Upper lobe of left lung (tissue), 4 donors: ENCODE measurements around the gene RGS7.

ENCODE experiments used
- EP300 ChIP-seq, 4 donors: sonication (generic); formaldehyde crosslinking; IDR thresholded peaks; one replicate each; pipeline ENCODE4 v1.5.1; 2017; ENCODE audit warnings: antibody characterized with exemption in 4 of 4, control low read depth in 2 of 4
- POLR2A ChIP-seq, 4 donors: fragments of 450-650 bp; IDR thresholded peaks; one replicate each; pipeline ENCODE4 v1.5.1; 2016 to 2017; ENCODE audit warnings: antibody characterized with exemption in 4 of 4, mild to moderate bottlenecking in 2 of 4
- POLR2AphosphoS5 ChIP-seq, 2 donors: sonication (generic); formaldehyde crosslinking; IDR thresholded peaks; one replicate each; pipeline ENCODE4 v1.5.1; 2017; ENCODE audit warnings: antibody characterized with exemption in 2 of 2
- TF ChIP-seq, protein P1 (sequence below), 6 experiments: fragments of 450-650 bp in 4 of 6; fragments of 200-600 bp in 2 of 6; sonication (generic) in 2 of 6; IDR thresholded peaks; one replicate each; pipeline ENCODE4 v1.5.1; 2016 to 2019; ENCODE audit warnings: antibody characterized with exemption in 6 of 6

DNA sequence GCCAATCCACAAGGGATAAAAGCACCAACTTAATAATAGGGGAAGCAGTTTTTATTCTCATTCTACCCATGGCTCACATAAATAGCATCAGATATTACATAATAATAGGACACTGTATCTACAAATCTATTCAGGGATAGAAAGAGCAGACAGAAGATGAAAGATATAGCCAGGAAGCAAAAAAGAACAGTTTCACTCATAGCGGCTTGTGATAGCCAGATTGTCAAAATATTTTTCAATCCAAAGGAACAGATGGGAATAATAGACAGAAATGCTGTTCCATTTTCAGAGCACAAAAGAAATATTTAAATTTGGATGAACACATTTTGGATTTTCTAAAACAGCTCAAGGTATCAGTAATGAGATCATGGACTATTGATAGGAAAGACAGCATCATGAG is 512.5 kb downstream of the RGS7 start:
- TF ChIP-seq POLR2A (IDR thresholded peaks at IDR 0.05) (no peak), EP300 (IDR thresholded peaks at IDR 0.05) (no peak), POLR2AphosphoS5 (IDR thresholded peaks at IDR 0.05) (no peak)
- TF ChIP-seq, protein P1, sequence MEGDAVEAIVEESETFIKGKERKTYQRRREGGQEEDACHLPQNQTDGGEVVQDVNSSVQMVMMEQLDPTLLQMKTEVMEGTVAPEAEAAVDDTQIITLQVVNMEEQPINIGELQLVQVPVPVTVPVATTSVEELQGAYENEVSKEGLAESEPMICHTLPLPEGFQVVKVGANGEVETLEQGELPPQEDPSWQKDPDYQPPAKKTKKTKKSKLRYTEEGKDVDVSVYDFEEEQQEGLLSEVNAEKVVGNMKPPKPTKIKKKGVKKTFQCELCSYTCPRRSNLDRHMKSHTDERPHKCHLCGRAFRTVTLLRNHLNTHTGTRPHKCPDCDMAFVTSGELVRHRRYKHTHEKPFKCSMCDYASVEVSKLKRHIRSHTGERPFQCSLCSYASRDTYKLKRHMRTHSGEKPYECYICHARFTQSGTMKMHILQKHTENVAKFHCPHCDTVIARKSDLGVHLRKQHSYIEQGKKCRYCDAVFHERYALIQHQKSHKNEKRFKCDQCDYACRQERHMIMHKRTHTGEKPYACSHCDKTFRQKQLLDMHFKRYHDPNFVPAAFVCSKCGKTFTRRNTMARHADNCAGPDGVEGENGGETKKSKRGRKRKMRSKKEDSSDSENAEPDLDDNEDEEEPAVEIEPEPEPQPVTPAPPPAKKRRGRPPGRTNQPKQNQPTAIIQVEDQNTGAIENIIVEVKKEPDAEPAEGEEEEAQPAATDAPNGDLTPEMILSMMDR (IDR thresholded peaks at IDR 0.05): no peak
